Heart right ventricle (tissue), 16 donors: ENCODE results near the gene ETS1. TPM values are rescaled to one million over a fixed set of nuclear protein-coding genes. Genes with fewer than 3 reads are reported as not detected.
A peak's percentile ranks its signal among the peaks of the same experiment; 100 is the strongest.

ENCODE experiments used
- ATAC-seq, 8 donors: fragments of 200-7000 bp; cut with Tn5 transposase; one replicate each; pipeline ENCODE4 v1.9.1; 2020; ENCODE audit warnings: mild to moderate bottlenecking in 8 of 8, moderate library complexity in 8 of 8, moderate number of reproducible peaks in 1 of 8
- DNase-seq, 2 donors: peaks; one replicate each; pipeline ENCODE4 v3.0.0-alpha.2; 2020
- H3K27ac ChIP-seq, 10 donors: fragments of 200-600 bp; sonication (generic) in 2 of 10; one replicate each; pipeline versions ENCODE4 v1.5.0 to v1.8.0; 2020 to 2022; ENCODE audit warnings: mild to moderate bottlenecking in 3 of 10
- H3K27me3 ChIP-seq, 7 donors: fragments of 200-600 bp; one replicate each; pipeline ENCODE4 v1.8.0; 2021 to 2022; ENCODE audit warnings: mild to moderate bottlenecking in 2 of 7
- H3K36me3 ChIP-seq, 9 donors: fragments of 200-600 bp; sonication (generic) in 1 of 9; one replicate each; pipeline versions ENCODE4 v1.5.0 to v1.8.0; 2020 to 2022; ENCODE audit warnings: mild to moderate bottlenecking in 2 of 9
- H3K4me1 ChIP-seq, 9 donors: fragments of 200-600 bp; sonication (generic) in 1 of 9; one replicate each; pipeline versions ENCODE4 v1.5.0 to v1.8.0; 2020 to 2022; ENCODE audit warnings: mild to moderate bottlenecking in 4 of 9
- H3K4me3 ChIP-seq, 10 donors: fragments of 200-600 bp; sonication (generic) in 2 of 10; one replicate each; pipeline versions ENCODE4 v1.5.0 to v1.8.0; 2020 to 2022; ENCODE audit warnings: mild to moderate bottlenecking in 7 of 10, moderate library complexity in 2 of 10
- H3K9me3 ChIP-seq, 11 donors: fragments of 200-600 bp in 10 of 11; sonication (generic) in 2 of 11; one replicate each; pipeline versions ENCODE4 v1.5.0 to v1.8.0; 2013 to 2022; ENCODE audit warnings: mild to moderate bottlenecking in 2 of 11, control low read depth in 1 of 11, moderate library complexity in 1 of 11
- WGBS, 2 donors: extraction: QIAGEN DNeasy Blood & Tissue Kit; methylation state at CpG; one replicate each; pipeline ENCODE4 v1.1.7; 2013; ENCODE audit warnings: inconsistent platforms in 1 of 2; 5-methylcytosine and 5-hydroxymethylcytosine counted together
- intact Hi-C, 10 donors: fragments of 100-400 bp; cut with DNase I; formaldehyde crosslinking; loops; one replicate each; pipeline versions ENCODE4 v1.11.1 to v1.14.2; 2022
- polyA plus RNA-seq, 2 donors: library from polyadenylated mRNA; stranded (reverse); fragments of 200-250 nt; gene quantifications; one replicate each; pipeline ENCODE4 v1.2.3, GENCODE V29; 2013
- total RNA-seq, 10 donors: library from RNA; stranded (reverse); fragmentation: NEBNext Ultra II Directional in 3 of 10; extraction: Animal tissue kit (Norgen Biotek cat#: 25700) in 3 of 10; gene quantifications; one replicate each; pipeline versions ENCODE4 v1.2.1 to v1.2.4, GENCODE V29; 2021 to 2023
- TF ChIP-seq, protein P1 (sequence below), 9 donors: fragments of 200-600 bp; sonication (generic) in 2 of 9; IDR thresholded peaks; one replicate each; pipeline versions ENCODE4 v1.5.0 to v1.8.0; 2021 to 2022; ENCODE audit warnings: antibody characterized with exemption in 9 of 9, mild to moderate bottlenecking in 5 of 9, moderate library complexity in 1 of 9
- donor health status: Arrhythmogenic right ventricular cardiomyopathy.
- donor health status: ischemic (EF 13 %, LVEDD 7.1; RV severe dilation, severe dysfunction).
- donor health status: healthy with polysubstance abuse.
- donor health status: DM: no; HTN: yes; CAD: no.
- donor health status: DM: no; HTN: no; CAD: no.
- donor health status: ischemic (EF 25% LVEDD 6.9; RV normal size, moderate dysfunction).
- donor health status: ischemic (EF 25% LVEDD 5.7; RV mildly dilated, moderate dysfunction).
- donor health status: healthy.
- donor health status: DM: yes; HTN: yes; CAD: no.
- donor health status: Ischemic cardiomyopathy.
- donor health status: ischemic (EF 35%, LVEDD 5.7; RV mildly dilated, moderate dysfunction).
- donor health status: nonischemic (EF 11% LVEDD 7.7; RV severe dilation, severe dysfunction).
- donor health status: DM: yes; HTN: yes; CAD: no.
- donor health status: PGD.
- donor health status: ischemic (EF 29% LVEDD 5.4; RV normal size, mild dysfunction).
- donor health status: nonischemic (EF 23%, LVEDD 6.1; RV moderate dilation, normal function).

ETS1 gene
- total and polyA plus RNA-seq, 12 donors: 21.3 to 93.4 (median 50.7) TPM

DNA sequence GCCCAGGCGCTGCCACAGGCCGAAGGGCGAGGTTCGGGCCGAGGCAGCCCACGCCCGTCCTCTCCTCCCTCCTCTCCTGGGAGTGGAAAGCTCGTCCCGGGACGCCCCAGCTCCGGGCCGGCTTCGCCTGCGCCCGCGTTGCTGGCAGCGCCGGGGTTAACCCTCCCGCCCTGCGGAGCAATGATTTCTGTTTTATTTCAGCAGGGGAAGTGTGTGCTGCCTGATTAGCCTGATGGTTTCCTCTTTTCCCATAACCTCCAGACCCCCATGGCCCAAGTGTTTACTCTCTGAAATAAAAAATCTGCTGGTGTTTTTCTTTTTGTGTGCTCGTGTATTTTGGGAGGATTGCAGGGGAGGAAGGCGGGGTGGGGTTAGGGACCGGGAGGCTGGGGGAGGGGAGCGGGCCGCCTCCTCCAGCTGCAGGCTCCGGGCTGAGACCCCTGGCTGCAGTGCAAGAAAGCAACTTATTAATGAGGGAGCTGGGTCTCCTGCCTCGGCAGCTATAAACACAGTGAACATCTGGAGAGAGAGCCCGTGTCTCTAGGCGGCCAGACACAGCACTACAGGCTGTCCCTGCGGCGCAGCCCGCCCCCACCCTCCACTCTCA lies 38.6 kb downstream of the ETS1 start:
- Histone ChIP-seq H3K27me3 (no peaks in the 10 kb centered on the region), H3K4me1 (peaks cover 8 to 95% (median 76%) of the 10 kb centered on the region in 9 donors), H3K36me3 (no peaks in the 10 kb centered on the region), H3K27ac (peak overlapping the region; percentile 70 to 92 (median 88)), H3K4me3 (peak overlapping the region; percentile 36 to 61 (median 54)), H3K9me3 (no peaks in the 10 kb centered on the region)
- 0% methylated on average over 32 of the region's 32 CpGs for WGBS, 2 donors
- intact Hi-C loops: loop anchor here in 3 of 10 donors (1.0 to 10.0 kb wide), 4 partner anchors 22 to 286 kb away; no protein-coding TSS in a partner anchor
- peak; percentile 79 to 92 (median 84) for ATAC-seq
- DNase-seq: peak; percentile 81 to 84
- TF ChIP-seq, protein P1, sequence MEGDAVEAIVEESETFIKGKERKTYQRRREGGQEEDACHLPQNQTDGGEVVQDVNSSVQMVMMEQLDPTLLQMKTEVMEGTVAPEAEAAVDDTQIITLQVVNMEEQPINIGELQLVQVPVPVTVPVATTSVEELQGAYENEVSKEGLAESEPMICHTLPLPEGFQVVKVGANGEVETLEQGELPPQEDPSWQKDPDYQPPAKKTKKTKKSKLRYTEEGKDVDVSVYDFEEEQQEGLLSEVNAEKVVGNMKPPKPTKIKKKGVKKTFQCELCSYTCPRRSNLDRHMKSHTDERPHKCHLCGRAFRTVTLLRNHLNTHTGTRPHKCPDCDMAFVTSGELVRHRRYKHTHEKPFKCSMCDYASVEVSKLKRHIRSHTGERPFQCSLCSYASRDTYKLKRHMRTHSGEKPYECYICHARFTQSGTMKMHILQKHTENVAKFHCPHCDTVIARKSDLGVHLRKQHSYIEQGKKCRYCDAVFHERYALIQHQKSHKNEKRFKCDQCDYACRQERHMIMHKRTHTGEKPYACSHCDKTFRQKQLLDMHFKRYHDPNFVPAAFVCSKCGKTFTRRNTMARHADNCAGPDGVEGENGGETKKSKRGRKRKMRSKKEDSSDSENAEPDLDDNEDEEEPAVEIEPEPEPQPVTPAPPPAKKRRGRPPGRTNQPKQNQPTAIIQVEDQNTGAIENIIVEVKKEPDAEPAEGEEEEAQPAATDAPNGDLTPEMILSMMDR (IDR thresholded peaks at IDR 0.05): peak in 7 of 9 donors; percentile 8 to 58 (median 37)

- no peak for DNase-seq
- intact Hi-C loops: loop anchor here in 3 of 10 donors (1.0 to 10.0 kb wide), 4 partner anchors 22 to 287 kb away; no protein-coding TSS in a partner anchor
These were observed 39.3 kb downstream of the ETS1 start for GRCh38 chr11:128547946-128548648.

GRCh38 chr11:128546916-128547315 lies 40.4 kb downstream of the ETS1 start:
- Histone ChIP-seq H3K4me3 (no peak overlapping the region), H3K36me3 (no peaks in the 10 kb centered on the region), H3K27ac (peak overlapping the region in 9 of 10 donors; percentile 7 to 92 (median 87)), H3K4me1 (peaks cover 8 to 95% (median 73%) of the 10 kb centered on the region in 9 donors), H3K27me3 (no peaks in the 10 kb centered on the region), H3K9me3 (no peaks in the 10 kb centered on the region)
- TF ChIP-seq, protein P1 (IDR thresholded peaks at IDR 0.05): no peak
- intact Hi-C loops: loop anchor here in 1 of 10 donors (5.0 to 10.0 kb wide), 2 partner anchors 35 to 288 kb away; no protein-coding TSS in a partner anchor
- no peak for DNase-seq
- ATAC-seq: peak in 1 of 8 donors; percentile 39
- WGBS, 2 donors: 60 to 64% methylated on average over 2 of the region's 2 CpGs

More at GRCh38 chr11:128547946-128548648, 39.3 kb downstream of the ETS1 start:
- TF ChIP-seq, protein P1 (IDR thresholded peaks at IDR 0.05): no peak
- Histone ChIP-seq H3K4me3 (peak overlapping the region in 9 of 10 donors; percentile 38 to 61 (median 56)), H3K27me3 (no peaks in the 10 kb centered on the region), H3K27ac (peak overlapping the region; percentile 69 to 92 (median 88)), H3K9me3 (no peaks in the 10 kb centered on the region), H3K36me3 (no peaks in the 10 kb centered on the region), H3K4me1 (peaks cover 8 to 95% (median 76%) of the 10 kb centered on the region in 9 donors)
- WGBS, 2 donors: 36 to 46% methylated on average over 11 of the region's 11 CpGs
- ATAC-seq: no peak

DNA sequence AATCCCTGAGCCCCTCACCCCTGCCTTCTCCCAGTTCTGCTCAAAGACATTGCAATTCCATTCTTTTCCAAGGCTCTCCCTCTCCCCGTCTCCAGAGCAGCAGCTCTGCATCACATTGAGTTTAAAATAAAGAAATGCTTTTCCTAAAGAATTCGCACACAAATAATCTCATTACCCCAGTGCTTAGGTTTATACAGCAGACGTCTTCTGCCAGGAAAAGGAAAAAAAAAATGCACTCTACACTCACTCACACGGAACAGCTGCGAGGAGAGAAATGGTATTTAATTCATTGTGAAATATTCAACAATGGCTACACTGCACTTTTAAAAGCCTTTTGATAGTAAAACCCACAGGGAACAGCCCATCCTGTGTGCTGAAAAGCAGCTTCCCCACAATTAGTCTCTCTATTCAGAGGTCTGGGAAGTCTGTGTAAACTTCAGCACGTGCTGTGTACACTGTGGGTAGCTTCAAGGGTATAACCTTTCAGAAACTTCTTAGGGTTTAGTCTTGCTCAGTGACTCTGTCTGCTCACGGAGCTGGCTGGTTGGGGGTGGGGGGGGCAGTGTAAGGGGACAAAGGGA lies 42.8 kb downstream of the ETS1 start:
- peak overlapping the region in 8 of 10 donors; percentile 1 to 92 (median 58) for H3K27ac ChIP-seq

More for the DNA sequence above, 42.8 kb downstream of the ETS1 start:
- Histone ChIP-seq H3K27me3 (no peaks in the 10 kb centered on the region), H3K36me3 (no peaks in the 10 kb centered on the region), H3K4me3 (no peak overlapping the region), H3K4me1 (peaks cover 5 to 74% (median 52%) of the 10 kb centered on the region in 9 donors), H3K9me3 (no peaks in the 10 kb centered on the region)
- 33 to 36% methylated on average over 7 of the region's 7 CpGs for WGBS, 2 donors
- peak in 6 of 8 donors; percentile 5 to 48 (median 16) for ATAC-seq
- intact Hi-C loops: loop anchor here in 1 of 10 donors (2.0 to 10.0 kb wide), 3 partner anchors 22 to 290 kb away; no protein-coding TSS in a partner anchor
- DNase-seq: no peak
- TF ChIP-seq, protein P1 (IDR thresholded peaks at IDR 0.05): no peak
